ENCODE measurements around the gene PLPPR4. TPM values are rescaled to one million over a fixed set of nuclear protein-coding genes. Genes with fewer than 3 reads are reported as not detected.

Gene PLPPR4
- not detected in 2 replicates for total RNA-seq

DNA sequence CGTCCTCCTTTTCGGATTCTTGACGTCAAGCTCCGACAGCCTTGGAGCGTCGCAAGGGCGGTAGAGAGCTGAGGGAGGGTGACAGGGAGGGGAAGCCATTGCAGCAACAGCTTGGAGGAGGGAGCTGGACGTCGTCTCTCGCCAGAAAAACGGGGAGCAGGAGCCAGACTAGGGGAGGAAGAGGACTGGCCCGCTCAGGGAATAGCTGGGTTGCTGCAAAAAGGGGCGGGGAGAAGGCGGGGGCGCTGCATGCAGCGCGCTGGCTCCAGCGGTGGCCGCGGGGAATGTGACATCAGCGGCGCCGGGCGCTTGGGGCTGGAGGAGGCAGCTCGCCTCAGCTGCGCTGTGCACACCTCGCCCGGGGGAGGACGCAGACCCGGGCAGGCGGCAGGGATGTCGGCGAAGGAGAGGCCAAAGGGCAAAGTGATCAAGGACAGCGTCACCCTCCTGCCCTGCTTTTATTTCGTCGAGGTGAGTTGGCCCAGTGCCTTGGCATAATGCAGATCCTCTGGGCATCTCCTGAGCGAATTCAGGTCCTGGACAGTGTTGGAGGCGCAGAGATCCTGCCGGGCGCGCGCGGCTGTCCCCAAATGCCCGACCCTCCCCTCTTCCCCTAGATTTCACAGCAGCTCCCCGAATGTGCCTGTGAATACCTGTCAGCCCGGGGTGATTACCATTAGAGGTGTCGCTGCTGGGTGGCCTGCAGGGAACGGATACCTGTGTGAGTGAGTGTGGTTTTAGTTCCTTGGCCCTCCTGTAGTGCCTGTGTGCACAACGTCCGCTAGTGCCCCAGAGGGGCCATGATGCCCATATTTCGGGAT is at the start of gene PLPPR4:
Gene PLPPR4 (plus strand): TSS at position 292 of the 821 bp plus-strand sequence. CDS start 102 bp downstream, at position 394.

